ENCODE data around the gene LTBP4.
"Not testable (repeated sequence)": the region's sequence is repeated elsewhere in the genome, so short reads cannot be mapped to it uniquely, and the experiment has no call there.

Gene LTBP4, protein sequence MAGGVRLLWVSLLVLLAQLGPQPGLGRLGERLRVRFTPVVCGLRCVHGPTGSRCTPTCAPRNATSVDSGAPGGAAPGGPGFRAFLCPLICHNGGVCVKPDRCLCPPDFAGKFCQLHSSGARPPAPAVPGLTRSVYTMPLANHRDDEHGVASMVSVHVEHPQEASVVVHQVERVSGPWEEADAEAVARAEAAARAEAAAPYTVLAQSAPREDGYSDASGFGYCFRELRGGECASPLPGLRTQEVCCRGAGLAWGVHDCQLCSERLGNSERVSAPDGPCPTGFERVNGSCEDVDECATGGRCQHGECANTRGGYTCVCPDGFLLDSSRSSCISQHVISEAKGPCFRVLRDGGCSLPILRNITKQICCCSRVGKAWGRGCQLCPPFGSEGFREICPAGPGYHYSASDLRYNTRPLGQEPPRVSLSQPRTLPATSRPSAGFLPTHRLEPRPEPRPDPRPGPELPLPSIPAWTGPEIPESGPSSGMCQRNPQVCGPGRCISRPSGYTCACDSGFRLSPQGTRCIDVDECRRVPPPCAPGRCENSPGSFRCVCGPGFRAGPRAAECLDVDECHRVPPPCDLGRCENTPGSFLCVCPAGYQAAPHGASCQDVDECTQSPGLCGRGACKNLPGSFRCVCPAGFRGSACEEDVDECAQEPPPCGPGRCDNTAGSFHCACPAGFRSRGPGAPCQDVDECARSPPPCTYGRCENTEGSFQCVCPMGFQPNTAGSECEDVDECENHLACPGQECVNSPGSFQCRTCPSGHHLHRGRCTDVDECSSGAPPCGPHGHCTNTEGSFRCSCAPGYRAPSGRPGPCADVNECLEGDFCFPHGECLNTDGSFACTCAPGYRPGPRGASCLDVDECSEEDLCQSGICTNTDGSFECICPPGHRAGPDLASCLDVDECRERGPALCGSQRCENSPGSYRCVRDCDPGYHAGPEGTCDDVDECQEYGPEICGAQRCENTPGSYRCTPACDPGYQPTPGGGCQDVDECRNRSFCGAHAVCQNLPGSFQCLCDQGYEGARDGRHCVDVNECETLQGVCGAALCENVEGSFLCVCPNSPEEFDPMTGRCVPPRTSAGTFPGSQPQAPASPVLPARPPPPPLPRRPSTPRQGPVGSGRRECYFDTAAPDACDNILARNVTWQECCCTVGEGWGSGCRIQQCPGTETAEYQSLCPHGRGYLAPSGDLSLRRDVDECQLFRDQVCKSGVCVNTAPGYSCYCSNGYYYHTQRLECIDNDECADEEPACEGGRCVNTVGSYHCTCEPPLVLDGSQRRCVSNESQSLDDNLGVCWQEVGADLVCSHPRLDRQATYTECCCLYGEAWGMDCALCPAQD (N-terminal part only)

DNA sequence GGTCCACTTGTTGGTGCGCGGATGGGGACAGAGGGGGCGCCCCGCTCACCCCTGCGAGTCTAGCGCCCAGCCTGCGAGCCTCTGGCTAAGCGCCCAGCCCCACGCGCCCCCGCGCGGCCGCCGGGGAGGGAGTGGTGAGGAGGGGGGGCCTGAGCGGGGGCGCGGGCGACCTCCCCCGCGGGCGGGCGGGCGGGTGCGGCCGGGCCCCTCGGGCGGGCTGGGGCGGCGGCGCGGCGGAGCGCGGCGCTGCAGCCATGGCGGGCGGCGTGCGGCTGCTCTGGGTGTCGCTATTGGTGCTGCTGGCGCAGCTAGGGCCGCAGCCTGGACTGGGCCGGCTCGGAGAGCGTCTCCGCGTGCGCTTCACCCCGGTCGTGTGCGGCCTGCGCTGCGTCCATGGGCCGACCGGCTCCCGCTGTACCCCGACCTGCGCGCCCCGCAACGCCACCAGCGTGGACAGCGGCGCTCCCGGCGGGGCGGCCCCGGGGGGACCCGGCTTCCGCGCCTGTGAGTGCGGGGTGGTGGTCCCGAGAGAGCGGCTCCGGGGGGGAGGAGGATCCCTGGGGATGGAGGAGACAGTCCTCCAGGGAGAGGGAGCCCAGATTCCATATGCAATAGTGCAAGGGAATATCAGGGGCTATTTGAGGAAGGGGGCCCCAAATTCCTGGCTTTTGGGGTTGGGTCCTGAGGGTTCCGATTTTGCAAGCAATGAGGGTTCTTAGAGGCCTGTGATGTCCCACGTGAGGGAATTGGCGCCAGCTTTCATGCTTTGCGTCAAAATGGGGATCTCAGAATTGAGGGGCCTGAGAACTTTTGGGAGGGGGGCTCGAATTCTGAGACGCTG, at the start of gene LTBP4:
Gene LTBP4, plus strand, starts transcription at position 236 of the 841 bp plus-strand sequence. Its CDS starts 19 bp downstream, at position 255.
- DNase-seq: peak; percentile 54

DNA sequence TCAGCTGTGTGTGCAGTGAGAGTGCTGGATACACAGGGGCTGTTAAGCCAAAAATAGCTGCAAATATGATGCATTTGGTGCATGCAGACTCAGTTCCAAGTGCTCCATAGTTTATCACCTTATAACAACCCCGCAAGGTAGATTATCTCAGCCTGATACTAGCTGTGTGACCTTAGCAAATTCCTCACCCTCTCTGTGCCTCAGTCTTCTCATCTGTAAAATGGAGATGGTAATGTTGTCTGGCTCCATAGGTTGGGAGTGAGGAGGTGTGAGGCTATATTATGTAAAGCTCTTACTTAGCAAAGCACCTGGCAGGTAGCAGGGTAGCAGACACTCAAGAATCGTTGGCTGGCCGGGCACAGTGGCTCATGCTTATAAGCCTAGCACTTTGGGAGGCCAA, 48.3 kb upstream of the LTBP4 start:
- no peak for DNase-seq

GRCh38 chr19:40553885-40554857, 47.0 kb upstream of the LTBP4 start:
- no peak for DNase-seq

- no peak for DNase-seq
Measured at GRCh38 chr19:40555978-40556689, 45.0 kb upstream of the LTBP4 start.

GRCh38 chr19:40556953-40557530, 44.1 kb upstream of the LTBP4 start:
- no peak for DNase-seq

DNA sequence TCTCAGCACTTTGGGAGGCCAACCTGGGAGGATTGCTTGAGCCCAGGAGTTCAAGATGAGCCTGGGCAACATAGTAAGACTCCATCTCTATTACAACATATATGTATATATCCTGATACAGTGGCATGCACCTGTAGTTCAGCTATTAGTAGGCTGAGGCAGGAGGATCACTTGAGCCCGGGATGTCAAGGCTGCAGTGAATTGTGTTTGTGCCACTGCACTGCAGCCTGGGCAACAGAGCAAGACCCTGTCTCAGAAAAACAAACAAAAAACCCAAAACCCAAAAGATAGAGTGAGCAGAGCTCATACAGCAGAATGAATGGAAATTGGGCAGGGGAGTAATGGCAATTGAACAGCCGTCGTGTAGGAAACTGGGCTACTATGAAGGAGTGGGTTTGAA, 41.8 kb upstream of the LTBP4 start:
- DNase-seq: no peak

DNA sequence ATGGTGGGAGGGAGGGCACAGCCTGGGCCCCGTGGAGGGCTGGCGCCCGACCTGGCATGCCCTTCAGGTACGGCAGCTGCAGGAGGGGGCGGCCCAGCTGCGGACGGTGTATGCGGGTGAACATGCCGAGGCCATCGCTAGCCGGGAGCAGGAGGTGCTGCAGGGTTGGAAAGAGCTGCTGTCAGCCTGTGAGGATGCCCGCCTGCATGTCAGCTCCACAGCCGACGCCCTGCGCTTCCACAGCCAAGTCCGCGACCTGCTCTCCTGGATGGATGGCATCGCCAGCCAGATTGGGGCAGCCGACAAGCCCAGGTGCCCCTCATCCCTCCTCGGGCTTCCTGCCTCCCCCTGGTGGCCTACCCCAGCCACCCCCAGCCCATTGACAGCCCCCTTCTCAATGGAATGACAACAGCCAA, 41.1 kb upstream of the LTBP4 start:
- DNase-seq: no peak

DNA sequence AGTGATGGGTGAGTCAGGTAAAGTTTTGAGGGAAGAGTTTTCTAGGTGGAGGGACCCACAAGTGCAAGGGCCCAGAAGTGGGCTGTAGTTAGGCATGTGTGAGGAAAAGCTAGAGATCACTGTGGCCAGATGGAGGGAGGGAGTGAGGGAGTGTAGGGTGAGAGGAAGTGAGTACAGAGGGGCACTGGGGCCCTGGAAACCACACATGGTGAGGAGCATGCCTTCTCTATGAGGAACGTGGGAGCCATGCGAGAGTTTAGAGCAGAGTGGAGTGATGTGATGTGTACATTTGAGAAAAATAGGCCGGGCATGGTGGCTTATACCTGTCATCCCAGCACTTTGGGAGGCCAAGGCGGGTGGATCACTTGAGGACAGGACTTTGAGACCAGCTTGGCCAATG, 39.2 kb upstream of the LTBP4 start:
- DNase-seq: no peak

- DNase-seq: not testable (repeated sequence)
Measured at GRCh38 chr19:40564535-40564934, 36.6 kb upstream of the LTBP4 start.

GRCh38 chr19:40565355-40565754, 35.8 kb upstream of the LTBP4 start:
- no peak for DNase-seq

DNA sequence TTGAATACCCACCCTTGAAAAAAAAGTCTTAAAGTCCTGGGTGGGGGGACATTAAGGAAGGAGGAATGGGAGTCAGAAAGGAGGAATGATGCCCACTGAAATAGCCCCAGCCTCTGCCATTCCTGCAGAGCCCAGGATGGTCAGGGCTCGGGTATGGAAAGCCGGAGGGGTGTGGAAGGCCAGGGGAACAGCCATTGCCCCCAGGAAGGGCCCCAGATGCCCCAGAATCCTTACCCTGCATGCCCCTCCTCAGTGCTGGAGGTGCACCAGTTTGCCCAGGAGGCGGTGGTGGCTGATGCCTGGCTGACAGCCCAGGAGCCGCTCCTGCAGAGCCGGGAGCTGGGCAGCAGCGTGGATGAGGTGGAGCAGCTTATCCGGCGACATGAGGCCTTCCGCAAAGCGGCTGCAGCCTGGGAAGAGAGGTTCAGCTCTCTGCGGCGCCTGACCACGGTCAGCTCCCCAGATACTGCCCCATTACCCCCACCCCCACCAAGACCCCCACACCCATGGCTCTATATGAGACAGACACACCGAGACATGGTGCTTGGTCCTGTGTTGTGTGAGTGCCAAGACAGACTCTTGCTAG, 35.2 kb upstream of the LTBP4 start:
- DNase-seq: no peak

GRCh38 chr19:40567040-40567749, 34.0 kb upstream of the LTBP4 start:
- no peak for DNase-seq

DNA sequence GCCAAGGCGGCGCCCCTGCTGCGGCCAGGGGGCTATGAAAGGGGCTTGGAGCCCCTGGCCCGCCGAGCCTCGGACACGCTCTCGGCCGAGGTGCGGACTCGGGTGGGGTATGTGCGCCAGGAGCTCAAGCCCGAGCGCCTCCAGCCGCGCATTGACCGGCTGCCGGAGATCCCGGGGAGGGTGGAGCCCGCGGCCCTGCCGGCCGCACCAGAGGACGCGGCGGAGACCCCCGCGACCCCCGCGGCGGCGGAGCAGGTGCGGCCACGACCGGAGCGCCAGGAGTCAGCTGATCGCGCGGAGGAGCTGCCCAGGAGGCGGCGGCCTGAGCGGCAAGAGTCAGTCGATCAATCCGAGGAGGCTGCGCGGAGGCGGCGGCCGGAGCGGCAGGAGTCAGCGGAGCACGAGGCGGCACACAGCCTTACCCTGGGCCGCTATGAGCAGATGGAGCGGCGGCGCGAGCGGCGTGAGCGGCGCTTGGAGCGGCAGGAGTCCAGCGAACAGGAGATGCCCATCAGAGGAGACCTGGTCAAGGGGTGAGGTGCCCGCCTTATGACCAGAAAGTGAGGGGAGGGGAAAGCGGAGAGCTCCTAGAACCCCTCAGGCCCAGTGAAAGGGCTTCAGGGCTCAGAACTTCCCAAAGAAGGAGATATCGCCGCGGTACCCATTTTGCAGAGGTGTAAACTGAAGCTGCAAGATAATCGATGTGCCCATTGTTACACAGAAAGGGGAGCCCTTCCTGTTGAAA, 33.2 kb upstream of the LTBP4 start:
- no peak for DNase-seq

GRCh38 chr19:40570313-40571004, 30.7 kb upstream of the LTBP4 start:
- peak; percentile 90 for DNase-seq

- no peak for DNase-seq
Measured at GRCh38 chr19:40571005-40571318, 30.2 kb upstream of the LTBP4 start.

GRCh38 chr19:40571831-40572495, 29.2 kb upstream of the LTBP4 start:
- DNase-seq: no peak

GRCh38 chr19:40575326-40575725, 25.8 kb upstream of the LTBP4 start:
- DNase-seq: no peak

All from activated CD8-positive, alpha-beta memory T cell treated with anti-CD3 and anti-CD28 coated beads, Interleukin-2, amount 50 U/mL, for 4 hours (primary cell).